CD4-positive, alpha-beta T cell treated with Interleukin-17A for 1 hour (primary cell): ENCODE data around the gene ZNF765.
A peak's percentile ranks its signal among the peaks of the same experiment; 100 is the strongest.
"Not testable (repeated sequence)": the region's sequence is repeated elsewhere in the genome, so short reads cannot be mapped to it uniquely, and the experiment has no call there.

Source experiments
- DNase-seq: peaks from one replicate; pipeline ENCODE4 v3.0.0-alpha.2; 2020

Gene ZNF765

GRCh38 chr19:53394974-53395839 is at the start of gene ZNF765:
Gene ZNF765 (plus strand): TSS chr19:53395149. CDS start chr19:53398016, 2,867 bp downstream.
- peak; percentile 96 for DNase-seq

- no peak for DNase-seq
Observed at GRCh38 chr19:53355739-53356138, 39.2 kb upstream of the ZNF765 start.

- DNase-seq: no peak
Observed at GRCh38 chr19:53357821-53358581, 36.9 kb upstream of the ZNF765 start.

GRCh38 chr19:53360056-53360455 is 34.9 kb upstream of the ZNF765 start:
- not testable (repeated sequence) for DNase-seq

- DNase-seq: peak; percentile 96
Observed at GRCh38 chr19:53365134-53365898, 29.6 kb upstream of the ZNF765 start, which contains the start of gene ZNF525. Gene ZNF525 (plus strand): TSS chr19:53365705. CDS start chr19:53372282, 6,577 bp downstream.

- DNase-seq: no peak
Observed at GRCh38 chr19:53365899-53366493, 29.0 kb upstream of the ZNF765 start.

GRCh38 chr19:53372196-53372595 is 22.8 kb upstream of the ZNF765 start:
- DNase-seq: no peak

- DNase-seq: no peak
Observed at GRCh38 chr19:53374288-53374687, 20.7 kb upstream of the ZNF765 start.

GRCh38 chr19:53374743-53375142 is 20.2 kb upstream of the ZNF765 start:
- DNase-seq: no peak

- DNase-seq: no peak
Observed at GRCh38 chr19:53381376-53381775, 13.6 kb upstream of the ZNF765 start.

GRCh38 chr19:53388168-53388567 is 6.8 kb upstream of the ZNF765 start:
- no peak for DNase-seq

- DNase-seq: no peak
Observed at GRCh38 chr19:53388904-53389303, 6.0 kb upstream of the ZNF765 start.

- no peak for DNase-seq
Observed at GRCh38 chr19:53389571-53389970, 5.4 kb upstream of the ZNF765 start.

GRCh38 chr19:53389978-53390377 is 5.0 kb upstream of the ZNF765 start:
- no peak for DNase-seq

- no peak for DNase-seq
Observed at GRCh38 chr19:53394522-53394973, 401 bp upstream of the ZNF765 start.

- DNase-seq: not testable (repeated sequence)
Observed at GRCh38 chr19:53395840-53396524, 1.0 kb downstream of the ZNF765 start.

GRCh38 chr19:53396525-53396868 is 1.5 kb downstream of the ZNF765 start:
- no peak for DNase-seq

- DNase-seq: not testable (repeated sequence)
Observed at GRCh38 chr19:53397918-53398317, 3.0 kb downstream of the ZNF765 start.

- DNase-seq: no peak
Observed at GRCh38 chr19:53409505-53410204, 14.7 kb downstream of the ZNF765 start.

- DNase-seq: not testable (repeated sequence)
Observed at GRCh38 chr19:53420520-53421315, 25.8 kb downstream of the ZNF765 start.
